GM12874 (cell line): ENCODE results near the gene AGT.

Source experiments
- TF ChIP-seq, protein P1 (sequence below): IDR thresholded peaks from 2 replicates; pipeline ENCODE4 v1.5.1; 2011; ENCODE audit warnings: low read depth, mild to moderate bottlenecking, control low read depth, low read length, moderate library complexity; ENCODE audit not compliant: insufficient read depth

The AGT gene

DNA sequence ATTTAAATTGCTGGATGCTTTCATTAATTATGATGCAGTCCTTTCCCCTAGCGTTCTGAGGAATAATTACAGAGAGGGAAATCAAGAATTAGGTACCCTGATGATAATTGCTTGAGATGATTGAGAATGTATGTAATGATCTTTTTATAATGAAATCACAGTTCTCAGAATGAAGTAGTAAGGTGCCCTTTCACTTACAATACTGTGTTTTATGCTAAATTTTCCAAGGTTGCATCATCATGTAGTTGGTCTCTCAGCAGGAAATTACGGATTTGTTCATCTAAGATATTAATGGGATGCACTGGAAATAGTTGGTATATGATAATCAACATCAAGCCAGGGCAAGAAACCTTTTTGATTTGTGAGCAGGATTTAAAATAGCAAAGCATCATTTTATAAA lies 34.1 kb downstream of the AGT start:
- TF ChIP-seq, protein P1, sequence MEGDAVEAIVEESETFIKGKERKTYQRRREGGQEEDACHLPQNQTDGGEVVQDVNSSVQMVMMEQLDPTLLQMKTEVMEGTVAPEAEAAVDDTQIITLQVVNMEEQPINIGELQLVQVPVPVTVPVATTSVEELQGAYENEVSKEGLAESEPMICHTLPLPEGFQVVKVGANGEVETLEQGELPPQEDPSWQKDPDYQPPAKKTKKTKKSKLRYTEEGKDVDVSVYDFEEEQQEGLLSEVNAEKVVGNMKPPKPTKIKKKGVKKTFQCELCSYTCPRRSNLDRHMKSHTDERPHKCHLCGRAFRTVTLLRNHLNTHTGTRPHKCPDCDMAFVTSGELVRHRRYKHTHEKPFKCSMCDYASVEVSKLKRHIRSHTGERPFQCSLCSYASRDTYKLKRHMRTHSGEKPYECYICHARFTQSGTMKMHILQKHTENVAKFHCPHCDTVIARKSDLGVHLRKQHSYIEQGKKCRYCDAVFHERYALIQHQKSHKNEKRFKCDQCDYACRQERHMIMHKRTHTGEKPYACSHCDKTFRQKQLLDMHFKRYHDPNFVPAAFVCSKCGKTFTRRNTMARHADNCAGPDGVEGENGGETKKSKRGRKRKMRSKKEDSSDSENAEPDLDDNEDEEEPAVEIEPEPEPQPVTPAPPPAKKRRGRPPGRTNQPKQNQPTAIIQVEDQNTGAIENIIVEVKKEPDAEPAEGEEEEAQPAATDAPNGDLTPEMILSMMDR = no peak

DNA sequence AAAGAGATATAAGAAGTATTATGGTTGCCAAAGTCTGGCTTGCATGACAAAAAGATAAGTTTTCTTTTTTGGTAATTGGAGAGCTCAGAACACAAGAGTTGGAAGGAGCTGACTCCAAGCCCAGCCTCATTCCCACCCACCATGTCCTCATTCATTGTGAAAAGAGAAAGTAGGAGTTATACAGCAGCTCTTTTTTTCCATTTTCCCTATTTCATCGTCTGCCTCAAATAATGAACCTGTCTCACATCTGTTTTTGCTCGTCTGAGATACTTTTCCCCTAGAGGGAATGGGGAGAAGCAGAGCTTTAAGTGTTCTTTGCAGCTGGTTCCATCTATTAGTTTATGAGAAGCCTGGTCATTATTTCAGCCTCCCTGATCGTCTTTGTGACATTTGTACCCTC lies 34.7 kb downstream of the AGT start:
- TF ChIP-seq, protein P1 = no peak

DNA sequence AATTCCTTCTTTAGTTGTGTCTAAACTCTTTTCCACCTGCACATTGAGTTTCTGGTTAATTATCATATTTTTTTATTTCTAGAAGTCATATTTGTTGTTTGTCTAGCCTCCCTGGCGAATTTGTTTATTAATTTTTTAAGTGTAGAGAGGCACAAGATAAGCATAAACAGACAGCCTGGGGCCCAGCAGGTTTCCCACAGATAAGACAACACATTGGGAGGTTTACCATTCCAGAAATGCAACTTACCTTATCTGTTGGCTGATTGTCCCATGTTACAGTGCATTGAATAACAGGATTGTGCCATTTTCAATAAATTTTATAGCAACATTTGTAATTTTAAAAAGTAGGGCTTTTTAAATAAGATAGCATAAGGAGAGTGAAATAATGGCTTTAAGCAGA lies 36.7 kb downstream of the AGT start:
- TF ChIP-seq, protein P1 = no peak

DNA sequence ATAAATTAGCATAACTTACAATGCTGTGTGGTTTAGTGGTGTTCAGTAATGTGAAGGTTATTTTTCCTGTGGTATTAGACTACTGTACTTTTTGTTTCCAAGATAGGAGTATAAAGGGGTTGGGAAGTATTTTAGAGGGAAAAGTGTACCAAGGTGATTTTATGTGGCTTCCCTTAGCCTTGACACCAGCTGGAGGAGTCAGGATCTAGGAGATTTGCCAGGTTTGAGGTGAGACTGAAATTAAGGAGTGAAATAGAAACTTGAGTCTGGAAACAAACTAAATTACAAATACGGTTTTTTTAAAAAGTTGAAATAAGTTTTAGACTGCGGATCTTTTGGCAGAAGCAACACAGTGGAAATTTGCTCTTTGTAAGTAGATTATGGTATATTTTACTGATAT lies 39.3 kb downstream of the AGT start:
- TF ChIP-seq, protein P1 = no peak

DNA sequence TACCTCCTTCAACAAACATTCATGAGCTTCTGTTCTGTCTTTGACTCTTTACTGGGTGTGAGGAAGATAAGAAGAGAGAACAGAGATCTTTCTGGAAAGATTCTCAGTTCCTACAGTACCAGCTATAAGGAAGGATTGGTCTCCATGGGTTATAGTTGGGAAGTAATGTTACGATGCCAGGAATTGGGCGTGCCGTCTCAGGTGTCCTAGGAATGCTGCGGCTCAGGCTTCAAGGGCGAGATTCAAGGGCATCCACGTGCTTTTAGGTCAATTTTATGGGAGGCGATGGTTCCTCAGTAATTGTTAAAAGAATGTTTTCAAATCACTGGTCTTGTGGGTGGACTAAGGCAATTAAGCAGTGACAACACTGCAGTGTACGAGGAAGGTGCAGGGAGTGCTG lies 44.4 kb downstream of the AGT start:
- TF ChIP-seq, protein P1 = no peak

DNA sequence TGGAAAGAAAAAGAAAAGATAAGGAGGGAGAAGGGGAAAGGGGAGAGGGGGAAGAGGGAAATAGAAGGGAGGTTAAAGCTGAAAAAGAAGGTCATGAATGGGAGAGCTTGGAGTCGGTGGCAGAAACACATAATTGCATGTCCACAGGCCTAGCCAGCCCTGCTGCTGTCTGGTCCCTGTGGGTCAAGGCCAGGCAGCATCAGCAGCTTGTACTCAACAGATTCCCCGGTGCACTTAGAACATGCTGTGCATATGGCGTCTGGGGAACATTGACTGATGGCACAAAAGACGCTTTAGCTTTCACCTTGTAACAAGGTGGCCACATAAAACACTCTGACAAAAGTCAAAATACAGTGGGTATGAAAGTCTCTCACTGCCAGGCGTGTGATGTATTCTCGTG lies 45.7 kb downstream of the AGT start:
- TF ChIP-seq, protein P1 = no peak

DNA sequence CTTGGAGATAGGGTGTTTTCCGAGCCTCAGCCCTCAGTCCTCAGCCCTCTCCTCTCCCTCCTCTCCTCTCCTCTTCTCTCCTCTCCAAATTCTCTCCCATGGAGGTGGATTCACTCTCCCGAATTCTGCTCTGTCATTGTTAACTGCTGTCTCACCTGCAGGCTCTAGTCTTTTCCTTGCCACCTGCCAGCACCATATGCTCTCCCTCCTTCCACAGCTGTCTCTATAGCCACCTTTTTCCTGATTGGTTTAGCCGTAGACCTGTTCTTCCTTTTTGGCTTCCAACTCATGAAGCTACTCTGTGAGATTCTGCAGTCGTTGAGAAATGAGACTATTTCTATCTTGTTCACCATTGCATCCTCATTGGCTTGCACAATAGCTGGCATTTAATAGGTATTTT lies 51.9 kb downstream of the AGT start:
- TF ChIP-seq, protein P1 = no peak

DNA sequence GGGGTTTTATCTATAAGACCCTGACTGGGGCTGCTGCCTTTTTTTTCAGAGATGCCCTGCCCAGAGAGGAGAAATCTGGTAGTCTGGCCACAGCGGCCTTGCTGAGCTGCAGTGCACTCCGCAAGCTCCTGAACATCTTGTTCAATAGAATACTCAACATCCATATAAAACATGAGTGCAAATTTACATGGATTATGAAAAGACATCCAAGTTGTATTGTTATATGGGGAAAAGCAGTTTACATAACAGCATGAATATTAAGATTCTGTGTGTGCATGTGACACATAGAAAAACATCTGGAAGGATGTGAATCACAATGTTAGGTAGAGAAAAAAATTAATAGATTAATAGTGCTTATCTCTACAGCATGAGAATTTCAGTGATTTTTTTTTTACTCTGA lies 55.2 kb downstream of the AGT start:
- TF ChIP-seq, protein P1 = no peak
